GM19351 (cell line): ENCODE measurements around the gene GLRX.
A peak's percentile ranks its signal among the peaks of the same experiment; 100 is the strongest.

ENCODE experiments used
- ATAC-seq: cut with Tn5 transposase; IDR thresholded peaks from one replicate; pipeline ENCODE4 v1.9.1; 2021; ENCODE audit warnings: mild to moderate bottlenecking, moderate library complexity; ENCODE audit not compliant: unreplicated experiment

Gene GLRX

DNA sequence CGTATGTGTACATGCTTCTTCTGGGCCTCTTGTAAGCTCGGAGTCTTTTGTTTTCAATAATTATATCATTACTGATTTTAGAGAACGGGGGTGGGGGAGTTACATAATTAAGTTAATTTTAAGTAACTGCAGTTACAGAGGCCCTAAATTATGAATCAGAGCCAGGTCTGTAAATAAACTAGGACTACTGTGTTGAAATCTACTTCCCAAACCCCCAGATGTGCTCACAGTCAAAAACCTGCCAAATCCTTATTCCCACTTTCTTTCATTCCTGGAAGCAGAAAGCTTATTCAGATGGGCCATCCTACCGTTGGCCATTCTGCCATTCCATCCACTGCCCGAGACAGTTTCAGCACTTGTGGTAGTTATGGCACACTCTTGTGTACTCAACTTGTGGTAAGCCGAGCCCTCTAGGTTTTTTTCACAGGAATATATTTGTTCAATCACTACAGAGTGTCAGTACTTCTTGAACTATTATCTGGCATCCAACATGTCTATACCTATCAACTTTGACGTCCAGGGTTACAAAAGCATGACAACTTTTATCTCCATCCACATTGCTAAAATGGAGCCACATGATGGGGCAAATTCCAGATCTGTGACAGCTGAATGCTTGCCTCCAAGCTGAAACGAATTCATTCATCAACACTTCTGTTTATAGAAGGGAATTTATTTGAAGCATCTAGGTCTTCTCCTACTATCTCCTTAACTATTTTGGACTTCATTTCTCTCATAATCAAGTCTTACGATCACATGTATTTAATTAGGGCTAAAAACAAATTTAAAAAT is 37.8 kb downstream of the GLRX start:
- ATAC-seq, result no peak

DNA sequence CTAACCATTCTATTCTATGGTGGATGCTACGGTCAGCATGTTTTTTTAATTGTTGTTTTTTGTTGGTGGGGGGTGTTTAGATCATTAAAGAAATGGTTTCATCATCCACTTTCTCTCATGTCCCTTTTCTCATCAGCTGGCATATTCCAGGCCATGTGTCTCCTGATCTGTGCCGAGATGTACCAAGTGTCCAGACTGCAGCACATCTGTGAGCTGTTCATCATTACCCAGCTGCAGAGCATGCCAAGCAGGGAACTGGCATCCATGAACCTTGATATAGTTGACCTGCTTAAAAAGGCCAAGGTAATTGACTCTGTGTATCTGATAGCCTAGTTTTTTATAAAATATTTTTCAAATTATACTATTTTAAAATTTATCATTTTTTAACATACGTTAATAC is 38.9 kb downstream of the GLRX start:
- ATAC-seq, result no peak

DNA sequence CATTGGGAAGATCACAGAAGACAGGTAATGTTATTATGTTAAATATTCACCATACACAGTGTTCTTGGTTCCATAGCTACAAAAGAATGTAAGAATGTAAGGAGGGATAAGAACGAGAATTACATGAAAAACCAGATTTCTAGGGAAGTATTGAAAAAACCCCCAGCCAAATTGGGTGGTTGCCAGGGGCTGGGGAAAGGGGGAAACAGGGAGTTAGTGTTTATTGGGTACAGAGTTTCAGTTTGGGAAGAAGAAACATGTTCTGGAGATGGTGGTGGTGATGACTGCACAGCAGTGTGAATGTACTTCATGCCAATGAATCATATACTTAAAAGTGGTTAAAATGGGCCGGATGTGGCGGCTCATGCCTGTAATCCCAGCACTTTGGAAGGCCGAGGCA is 40.3 kb downstream of the GLRX start:
- no peak for ATAC-seq

DNA sequence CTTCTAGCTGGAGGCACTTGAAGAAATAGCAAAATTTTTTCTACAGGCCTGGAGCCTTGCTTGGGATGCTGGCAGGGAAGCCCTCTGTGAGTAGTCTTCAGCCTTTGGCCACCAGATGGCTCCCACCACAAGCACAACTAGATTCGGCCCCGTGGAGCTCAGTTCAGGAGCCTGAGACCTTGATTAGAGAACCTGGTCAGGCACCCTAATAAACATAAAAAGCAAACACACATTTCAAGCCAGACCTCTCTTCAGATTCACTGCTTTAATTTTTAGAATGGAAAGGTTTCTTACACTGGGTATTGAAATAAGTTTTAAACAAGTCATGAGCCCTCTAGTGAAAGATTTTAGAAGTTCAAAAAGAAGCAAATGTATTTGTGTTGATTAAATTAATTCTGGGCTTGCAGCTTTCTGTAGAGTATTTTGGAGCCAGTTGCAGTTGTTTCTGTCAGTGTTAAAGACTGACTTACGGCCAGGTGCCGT is 41.4 kb downstream of the GLRX start:
- ATAC-seq, result peak; percentile 99

DNA sequence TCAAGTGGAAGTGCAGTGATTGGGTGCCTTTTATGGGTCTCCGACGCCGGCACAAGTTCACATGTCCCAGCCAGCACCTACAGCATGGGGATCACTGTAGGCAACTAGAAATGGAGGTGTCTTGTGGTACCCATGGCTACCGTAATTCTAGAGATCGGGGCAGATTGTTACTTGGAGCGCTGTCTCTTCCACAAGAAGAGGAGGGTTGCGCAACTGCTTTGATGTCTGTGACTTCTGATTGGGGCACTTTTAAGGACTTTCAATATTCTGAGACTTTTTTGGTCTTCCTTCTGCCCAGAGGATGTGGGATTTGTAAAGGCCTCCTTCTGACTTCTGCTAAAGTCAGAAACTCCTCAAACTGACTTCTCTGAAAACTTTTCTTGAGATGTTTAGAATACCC is 41.9 kb downstream of the GLRX start:
- ATAC-seq, result no peak

DNA sequence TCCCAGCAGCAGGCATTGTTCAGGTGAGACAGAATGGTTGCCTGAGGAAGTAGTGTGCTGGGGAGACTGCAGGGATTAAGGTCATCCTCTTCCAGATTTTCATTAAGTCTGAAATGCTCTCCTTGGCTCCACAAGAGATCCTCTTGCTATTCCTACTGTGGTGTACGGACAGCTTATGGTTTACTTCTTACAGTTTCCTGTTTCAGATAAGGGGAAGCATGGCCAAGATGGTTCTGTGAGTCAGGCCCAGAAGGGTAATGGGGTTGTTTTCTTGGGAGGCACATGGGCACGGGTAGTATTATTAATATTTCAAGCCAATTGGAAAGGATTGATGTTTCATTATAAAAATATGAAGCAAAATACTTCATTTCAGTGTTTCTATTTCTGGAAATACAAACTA is 42.9 kb downstream of the GLRX start:
- no peak for ATAC-seq

DNA sequence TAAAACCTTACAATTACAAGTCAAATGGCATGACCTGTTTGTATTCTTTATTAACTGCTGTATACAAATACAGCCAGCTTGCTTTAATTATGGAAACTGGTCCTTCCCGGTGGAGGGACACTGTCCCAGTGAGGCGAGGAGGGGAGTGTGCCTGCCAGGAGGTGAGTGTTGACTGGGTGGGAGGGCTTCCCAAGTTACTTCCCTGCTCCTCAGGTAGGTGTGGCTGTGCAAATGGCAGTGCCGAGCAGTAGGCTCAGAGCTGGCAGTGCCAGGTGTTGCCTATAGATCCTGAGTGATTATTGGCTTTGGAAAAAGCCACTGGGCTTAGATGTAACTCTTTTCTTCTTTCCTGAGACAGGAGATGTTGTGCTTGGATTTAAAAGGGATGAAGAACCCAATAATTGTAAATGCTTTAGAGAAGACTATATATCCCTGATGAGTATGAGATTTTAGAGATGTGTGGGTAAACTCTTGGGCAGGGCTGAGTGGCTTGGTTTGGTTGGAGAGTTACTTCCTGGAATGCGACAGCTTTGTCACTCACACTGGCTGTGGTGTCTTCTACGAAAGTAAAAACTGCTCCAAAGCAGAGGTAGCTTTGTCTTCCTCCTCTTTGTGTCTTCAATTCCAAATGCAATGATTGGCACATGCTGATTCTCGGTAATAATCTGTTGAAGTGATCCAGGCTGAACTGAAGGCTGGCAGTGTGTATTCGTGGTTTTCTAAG is 43.7 kb downstream of the GLRX start:
- no peak for ATAC-seq

DNA sequence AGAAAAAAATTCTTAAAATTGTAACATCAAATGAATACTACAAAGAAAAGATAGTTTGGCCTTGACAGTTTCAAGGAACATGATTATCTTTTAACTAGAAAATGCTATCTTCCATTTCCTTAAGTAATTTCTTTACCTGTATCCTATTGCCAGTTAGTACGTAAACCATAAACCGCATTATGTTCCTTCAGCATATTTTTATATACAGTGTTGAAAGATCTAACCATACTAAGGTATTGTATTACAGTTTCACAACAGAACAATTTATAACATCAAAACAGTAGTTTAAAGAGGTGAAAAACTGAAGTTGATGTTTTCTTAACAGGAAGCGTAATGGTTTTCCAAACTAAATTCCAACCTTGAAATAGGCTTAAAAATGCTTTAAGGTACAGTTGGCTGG is 45.1 kb downstream of the GLRX start:
- no peak for ATAC-seq

DNA sequence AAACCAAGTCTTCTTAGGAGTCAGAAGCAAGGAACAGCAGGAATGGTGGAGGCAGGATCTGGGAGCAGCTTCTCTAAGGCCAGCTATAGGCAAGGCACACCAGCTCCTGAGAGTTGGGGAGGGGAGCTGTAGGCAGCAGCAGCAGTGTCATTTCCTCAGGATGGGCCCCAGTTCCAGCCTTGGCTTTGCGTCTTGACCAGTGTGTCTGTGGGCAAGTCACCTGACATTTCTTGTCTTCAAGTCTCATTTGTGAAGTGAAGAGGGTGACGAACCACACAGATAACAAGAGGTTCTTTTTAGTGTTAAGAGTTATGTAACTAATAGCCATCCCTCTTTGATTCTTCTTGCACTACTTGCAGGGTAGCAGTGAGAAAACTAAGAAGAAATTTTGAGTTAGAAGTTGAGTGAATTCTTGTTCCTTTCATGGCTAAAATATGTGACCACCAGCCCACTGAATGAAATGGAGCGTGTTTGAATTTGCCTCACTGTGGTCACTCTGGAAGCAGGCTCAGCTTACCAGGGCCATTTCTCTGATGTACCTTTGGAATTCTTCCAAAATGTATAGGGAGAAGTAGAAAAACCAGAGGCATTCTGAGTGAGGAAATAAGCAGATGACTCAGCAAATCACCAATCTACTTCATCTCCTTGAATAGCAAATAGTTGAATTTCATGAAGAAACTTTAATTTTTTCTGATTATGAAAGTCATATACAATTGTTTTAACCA is 49.0 kb downstream of the GLRX start:
- no peak for ATAC-seq

DNA sequence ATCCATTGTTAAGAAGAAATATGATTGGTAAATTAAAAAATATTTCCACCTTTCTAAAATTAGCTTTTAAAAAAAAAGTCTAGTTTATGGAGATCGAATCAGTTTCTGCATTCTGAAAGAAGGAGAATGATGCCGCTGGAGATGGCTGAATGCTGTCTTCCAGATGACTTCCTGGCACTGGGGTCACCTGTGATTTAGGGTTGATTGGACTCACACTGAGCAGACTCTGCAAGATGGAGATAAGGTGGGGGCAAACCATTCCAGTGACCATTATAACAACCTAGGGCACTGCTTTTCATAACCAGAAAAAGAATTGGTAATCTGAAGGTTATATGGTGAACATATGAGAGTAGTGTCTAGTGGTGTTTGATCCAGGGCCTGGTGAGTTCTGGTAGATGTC is 50.6 kb downstream of the GLRX start:
- no peak for ATAC-seq

DNA sequence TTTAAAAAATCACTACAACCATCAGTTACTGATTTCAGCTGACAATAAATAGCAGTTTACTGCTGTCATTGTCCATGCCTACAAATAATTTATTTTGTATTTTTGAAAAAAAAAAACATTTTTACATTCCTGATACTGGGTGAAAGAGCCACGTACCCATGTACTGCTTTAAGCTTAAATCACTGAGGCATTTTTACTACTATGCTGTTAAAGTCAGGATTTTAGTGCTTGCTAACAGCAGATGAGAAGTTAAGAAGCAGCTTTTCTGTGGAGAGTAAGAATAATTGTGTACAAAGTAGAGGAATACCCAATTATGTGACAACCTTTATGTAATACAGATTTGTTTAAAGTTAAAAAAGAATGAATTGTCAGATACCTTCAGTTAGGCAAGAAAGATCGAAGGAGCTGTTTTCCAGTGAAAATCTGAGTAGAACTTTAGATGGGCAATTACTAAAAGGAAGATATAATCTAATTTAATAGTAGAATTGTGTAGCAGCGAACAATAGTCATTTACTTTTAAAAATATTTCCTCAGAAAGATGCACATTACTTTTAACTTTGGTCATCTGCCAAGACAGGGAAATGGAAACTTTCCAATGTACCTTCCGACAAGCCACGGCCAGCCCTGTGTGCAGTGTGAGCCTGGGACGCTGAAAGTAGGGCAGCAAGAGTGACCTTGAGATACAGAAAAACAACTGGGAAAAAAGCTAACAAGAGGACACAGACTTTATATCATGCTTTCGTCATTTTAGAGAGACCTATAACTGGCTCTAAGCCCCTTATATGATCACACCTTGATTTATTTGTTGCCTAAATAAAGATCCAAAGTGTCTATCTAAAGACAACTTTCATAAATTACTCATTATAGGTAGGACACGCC is 51.5 kb downstream of the GLRX start:
- no peak for ATAC-seq

DNA sequence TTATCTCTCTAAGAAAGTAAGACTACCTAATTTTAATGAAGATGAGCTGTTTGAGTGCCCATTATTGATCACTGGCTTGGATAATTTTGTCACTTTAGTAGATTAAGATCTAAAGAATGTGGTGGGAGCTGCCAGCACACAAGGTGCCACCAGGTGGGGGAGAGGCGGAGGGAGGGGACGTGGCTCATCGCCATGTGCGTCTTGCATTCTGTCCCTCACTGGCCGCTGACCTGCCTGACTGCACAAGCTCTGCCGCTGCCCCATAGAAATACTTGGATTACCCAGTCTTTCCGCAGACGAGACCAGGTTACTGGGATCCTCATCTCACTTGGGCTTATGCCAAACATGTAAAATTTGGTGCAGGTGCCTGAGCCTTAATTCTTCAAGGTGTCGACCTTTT is 53.8 kb downstream of the GLRX start:
- no peak for ATAC-seq

DNA sequence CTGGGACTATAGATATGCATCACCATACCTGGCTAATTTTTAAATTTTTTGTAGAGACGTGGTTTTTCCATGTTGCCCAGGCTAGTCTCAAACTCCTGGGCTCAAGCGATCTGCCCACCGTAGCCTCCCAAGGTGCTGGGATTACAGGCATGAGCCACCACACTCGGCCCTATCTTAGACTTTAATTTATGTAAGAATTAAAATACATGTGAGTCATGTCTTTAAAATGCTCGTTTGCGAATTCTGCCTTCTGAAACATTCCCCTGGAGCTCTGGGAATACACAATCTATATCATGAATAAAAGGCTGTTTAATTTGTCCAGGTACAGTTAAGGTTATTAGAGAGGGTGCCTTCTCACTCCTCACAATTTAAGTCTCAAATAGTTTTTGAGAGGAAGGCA is 58.6 kb downstream of the GLRX start:
- no peak for ATAC-seq
